Mononuclear cell (primary cell): Measurements from ENCODE around the gene FTSJ1. TPM values are rescaled to one million over a fixed set of nuclear protein-coding genes. Genes with fewer than 3 reads are reported as not detected.
"Not testable (repeated sequence)": the region's sequence is repeated elsewhere in the genome, so short reads cannot be mapped to it uniquely, and the experiment has no call there.

Experiments
- H3K27me3 ChIP-seq: 2 replicates; pipeline ENCODE4 v1.6.0; 2011; ENCODE audit warnings: low read length, control low read depth; ENCODE audit not compliant: insufficient read depth
- H3K4me1 ChIP-seq: 2 replicates; pipeline ENCODE4 v1.5.1; 2011; ENCODE audit warnings: mild to moderate bottlenecking, low read length, control low read depth; ENCODE audit not compliant: insufficient read depth
- H3K4me3 ChIP-seq: 2 replicates; pipeline ENCODE4 v1.5.1; 2011; ENCODE audit warnings: mild to moderate bottlenecking, low read length, moderate library complexity
- H3K9me3 ChIP-seq: 2 replicates; pipeline ENCODE4 v1.5.1; 2011; ENCODE audit warnings: low read depth, mild to moderate bottlenecking, control low read depth, low read length
- total RNA-seq: library from RNA; depleted of rRNA; stranded (reverse); fragments of >200 nt; gene quantifications from one replicate; pipeline ENCODE4 v1.2.3, GENCODE V29; 2012

FTSJ1 gene
- 19.3 TPM for total RNA-seq

GRCh38 chrX:48475774-48476577 is at the start of gene FTSJ1:
TSS of gene FTSJ1 (plus strand) at chrX:48476199. CDS start at chrX:48478048, 1,849 bp downstream.
- Histone ChIP-seq H3K27me3 (no peaks in the 10 kb centered on the region), H3K9me3 (no peaks in the 10 kb centered on the region), H3K4me1 (peaks cover 20% of the 10 kb centered on the region), H3K4me3 (peak within 1 kb of the TSS; percentile 65)

GRCh38 chrX:48427027-48427716 is 48.8 kb upstream of the FTSJ1 start:
- H3K27me3 ChIP-seq, H3K4me1 ChIP-seq, H3K9me3 ChIP-seq, H3K4me3 ChIP-seq: not testable (repeated sequence)

- H3K4me3 ChIP-seq, H3K9me3 ChIP-seq, H3K4me1 ChIP-seq, H3K27me3 ChIP-seq: not testable (repeated sequence)
These were observed 46.4 kb upstream of the FTSJ1 start for GRCh38 chrX:48429606-48430005.

GRCh38 chrX:48430166-48430565 is 45.8 kb upstream of the FTSJ1 start:
- not testable (repeated sequence) for H3K4me1 ChIP-seq, H3K4me3 ChIP-seq, H3K9me3 ChIP-seq, H3K27me3 ChIP-seq

- H3K4me3 ChIP-seq, H3K27me3 ChIP-seq, H3K9me3 ChIP-seq, H3K4me1 ChIP-seq: not testable (repeated sequence)
These were observed 42.3 kb upstream of the FTSJ1 start for GRCh38 chrX:48433713-48434112.

- H3K9me3 ChIP-seq, H3K4me3 ChIP-seq, H3K27me3 ChIP-seq, H3K4me1 ChIP-seq: not testable (repeated sequence)
These were observed 28.8 kb upstream of the FTSJ1 start for GRCh38 chrX:48447201-48447600.

- Histone ChIP-seq H3K4me3 (no peak overlapping the region), H3K27me3 (no peaks in the 10 kb centered on the region), H3K4me1 (no peaks in the 10 kb centered on the region), H3K9me3 (no peaks in the 10 kb centered on the region)
These were observed 25.9 kb upstream of the FTSJ1 start for GRCh38 chrX:48450076-48450475.

- H3K27me3 ChIP-seq: no peaks in the 10 kb centered on the region
- no peaks in the 10 kb centered on the region for H3K4me1 ChIP-seq
- no peaks in the 10 kb centered on the region for H3K9me3 ChIP-seq
- H3K4me3 ChIP-seq: no peak overlapping the region
These were observed 24.3 kb upstream of the FTSJ1 start for GRCh38 chrX:48451708-48452107.

- H3K4me1 ChIP-seq: no peaks in the 10 kb centered on the region
- no peaks in the 10 kb centered on the region for H3K27me3 ChIP-seq
- H3K4me3 ChIP-seq: no peak overlapping the region
- H3K9me3 ChIP-seq: no peaks in the 10 kb centered on the region
These were observed 19.2 kb upstream of the FTSJ1 start for GRCh38 chrX:48456628-48457331.

GRCh38 chrX:48458711-48459110 is 17.3 kb upstream of the FTSJ1 start:
- no peaks in the 10 kb centered on the region for H3K4me1 ChIP-seq
- H3K27me3 ChIP-seq: no peaks in the 10 kb centered on the region
- no peak overlapping the region for H3K4me3 ChIP-seq
- no peaks in the 10 kb centered on the region for H3K9me3 ChIP-seq

- Histone ChIP-seq H3K27me3 (no peaks in the 10 kb centered on the region), H3K4me3 (no peak overlapping the region), H3K4me1 (no peaks in the 10 kb centered on the region), H3K9me3 (no peaks in the 10 kb centered on the region)
These were observed 16.5 kb upstream of the FTSJ1 start for GRCh38 chrX:48459483-48459882.

GRCh38 chrX:48460031-48460430 is 16.0 kb upstream of the FTSJ1 start:
- no peaks in the 10 kb centered on the region for H3K27me3 ChIP-seq
- H3K9me3 ChIP-seq: no peaks in the 10 kb centered on the region
- no peaks in the 10 kb centered on the region for H3K4me1 ChIP-seq
- no peak overlapping the region for H3K4me3 ChIP-seq

- Histone ChIP-seq H3K4me1 (no peaks in the 10 kb centered on the region), H3K4me3 (no peak overlapping the region), H3K9me3 (no peaks in the 10 kb centered on the region), H3K27me3 (no peaks in the 10 kb centered on the region)
These were observed 15.4 kb upstream of the FTSJ1 start for GRCh38 chrX:48460606-48461005.

- H3K9me3 ChIP-seq: no peaks in the 10 kb centered on the region
These were observed 14.2 kb upstream of the FTSJ1 start for GRCh38 chrX:48461830-48462229.

GRCh38 chrX:48465336-48465933 is 10.6 kb upstream of the FTSJ1 start:
- Histone ChIP-seq H3K27me3 (no peaks in the 10 kb centered on the region), H3K4me3 (no peak overlapping the region), H3K9me3 (no peaks in the 10 kb centered on the region), H3K4me1 (peaks cover 15% of the 10 kb centered on the region)

More at GRCh38 chrX:48461830-48462229, 14.2 kb upstream of the FTSJ1 start:
- Histone ChIP-seq H3K4me3 (no peak overlapping the region), H3K27me3 (no peaks in the 10 kb centered on the region), H3K4me1 (no peaks in the 10 kb centered on the region)
